Cerebellar nuclear complex (tissue), 1 donor: Measurements from ENCODE around the gene MRPL19.

Experiments
- DNase-seq, 2 experiments: peaks; one replicate each; lab custom pipeline; 2025; lab: John Stamatoyannopoulos, UW

Gene MRPL19

GRCh38 chr2:75736276-75736675, 89.7 kb downstream of the MRPL19 start:
- no peak for DNase-seq

GRCh38 chr2:75737961-75738360, 91.4 kb downstream of the MRPL19 start:
- DNase-seq = no peak
